HG02981 (cell line): ENCODE data around the gene NHERF2.

ENCODE experiments used
- ATAC-seq: cut with Tn5 transposase; IDR thresholded peaks from one replicate; pipeline ENCODE4 v1.9.1; 2021; ENCODE audit warnings: mild to moderate bottlenecking, moderate library complexity; ENCODE audit not compliant: unreplicated experiment

Gene NHERF2

GRCh38 chr16:2056681-2057407, 30.1 kb downstream of the NHERF2 start:
- no peak for ATAC-seq

GRCh38 chr16:2057438-2057837, 30.7 kb downstream of the NHERF2 start:
- no peak for ATAC-seq

- ATAC-seq = no peak
These were observed 31.7 kb downstream of the NHERF2 start for GRCh38 chr16:2058420-2058819.

- no peak for ATAC-seq
These were observed 32.2 kb downstream of the NHERF2 start for GRCh38 chr16:2058872-2059271.

GRCh38 chr16:2060346-2060745, 33.6 kb downstream of the NHERF2 start:
- no peak for ATAC-seq

- no peak for ATAC-seq
These were observed 34.3 kb downstream of the NHERF2 start for GRCh38 chr16:2061023-2061422.

- ATAC-seq = no peak
These were observed 34.8 kb downstream of the NHERF2 start for GRCh38 chr16:2061526-2061925.

GRCh38 chr16:2062801-2063200, 36.1 kb downstream of the NHERF2 start:
- ATAC-seq = no peak

GRCh38 chr16:2063861-2064260, 37.2 kb downstream of the NHERF2 start:
- no peak for ATAC-seq

- ATAC-seq = no peak
These were observed 37.8 kb downstream of the NHERF2 start for GRCh38 chr16:2064368-2064945.

GRCh38 chr16:2066139-2066538, 39.4 kb downstream of the NHERF2 start:
- ATAC-seq = no peak

- no peak for ATAC-seq
These were observed 44.1 kb downstream of the NHERF2 start for GRCh38 chr16:2070576-2071453.

GRCh38 chr16:2071454-2072202, 44.9 kb downstream of the NHERF2 start:
- no peak for ATAC-seq

- ATAC-seq = no peak
These were observed 46.2 kb downstream of the NHERF2 start for GRCh38 chr16:2072926-2073325.

- no peak for ATAC-seq
These were observed 47.4 kb downstream of the NHERF2 start for GRCh38 chr16:2074071-2074470.

- ATAC-seq = no peak
These were observed 48.9 kb downstream of the NHERF2 start for GRCh38 chr16:2075631-2076030.

- ATAC-seq = no peak
These were observed 49.6 kb downstream of the NHERF2 start for GRCh38 chr16:2076072-2076865.

GRCh38 chr16:2077016-2077415, 50.3 kb downstream of the NHERF2 start:
- ATAC-seq = no peak

GRCh38 chr16:2077696-2078095, 51.0 kb downstream of the NHERF2 start:
- ATAC-seq = no peak

GRCh38 chr16:2078096-2078495, 51.4 kb downstream of the NHERF2 start:
- no peak for ATAC-seq
